Mesendoderm (in vitro differentiated cells): ENCODE results near the gene ZNF236.
A peak's percentile ranks its signal among the peaks of the same experiment; 100 is the strongest.

Source experiments
- DNase-seq: peaks from one replicate; pipeline ENCODE4 v3.0.0; 2013
- H2AK5ac ChIP-seq: 2 replicates; pipeline ENCODE4 v1.6.1; 2013; ENCODE audit warnings: low read length, inconsistent platforms
- H2BK120ac ChIP-seq: 2 replicates; pipeline ENCODE4 v1.6.1; 2013; ENCODE audit warnings: low read depth, mild to moderate bottlenecking, low read length, moderate library complexity, mixed read lengths
- H2BK15ac ChIP-seq: replicated peaks from 2 replicates; pipeline ENCODE4 v1.6.1; 2013; ENCODE audit warnings: low read depth, mild to moderate bottlenecking, moderate library complexity
- H2BK5ac ChIP-seq: 2 replicates; pipeline ENCODE4 v1.6.1; 2013; ENCODE audit warnings: low read length, inconsistent platforms
- H3K18ac ChIP-seq: 2 replicates; pipeline ENCODE4 v1.6.1; 2013; ENCODE audit warnings: mild to moderate bottlenecking, low read length, mixed read lengths
- H3K23ac ChIP-seq: one replicate; pipeline ENCODE4 v1.6.1; 2013; ENCODE audit warnings: low read length
- H3K27ac ChIP-seq: 2 replicates; pipeline ENCODE4 v1.5.1; 2013; ENCODE audit warnings: low read depth, mild to moderate bottlenecking, inconsistent platforms, low read length, moderate library complexity
- H3K27me3 ChIP-seq: 2 replicates; pipeline ENCODE4 v1.6.1; 2013; ENCODE audit warnings: low read length, control low read depth, mild to moderate bottlenecking, inconsistent platforms; ENCODE audit not compliant: insufficient read depth, poor library complexity
- H3K36me3 ChIP-seq: 2 replicates; pipeline ENCODE4 v1.6.1; 2013; ENCODE audit warnings: low read length, inconsistent platforms; ENCODE audit not compliant: control insufficient read depth, insufficient read depth
- H3K4ac ChIP-seq: one replicate; pipeline ENCODE4 v1.6.1; 2013; ENCODE audit warnings: low read depth, mild to moderate bottlenecking, low read length, moderate library complexity
- H3K4me1 ChIP-seq: 2 replicates; pipeline ENCODE4 v1.6.1; 2013; ENCODE audit warnings: low read depth, low read length, inconsistent platforms; ENCODE audit not compliant: control insufficient read depth
- H3K4me2 ChIP-seq: 2 replicates; pipeline ENCODE4 v1.6.1; 2013; ENCODE audit warnings: low read length
- H3K4me3 ChIP-seq: 2 replicates; pipeline ENCODE4 v1.5.1; 2013; ENCODE audit warnings: mild to moderate bottlenecking, low read length
- H3K56ac ChIP-seq: one replicate; pipeline ENCODE4 v1.6.1; 2013; ENCODE audit warnings: low read length
- H3K79me1 ChIP-seq: 2 replicates; pipeline ENCODE4 v1.6.1; 2013; ENCODE audit warnings: low read length, inconsistent platforms
- H3K79me2 ChIP-seq: 2 replicates; pipeline ENCODE4 v1.6.1; 2013; ENCODE audit warnings: mild to moderate bottlenecking, low read length; ENCODE audit not compliant: control insufficient read depth, insufficient read depth
- H3K9ac ChIP-seq: 2 replicates; pipeline ENCODE4 v1.6.1; 2013; ENCODE audit warnings: low read length, inconsistent platforms
- H4K5ac ChIP-seq: one replicate; pipeline ENCODE4 v1.6.1; 2013; ENCODE audit warnings: low read length
- H4K8ac ChIP-seq: one replicate; pipeline ENCODE4 v1.6.1; 2013; ENCODE audit warnings: low read depth, mild to moderate bottlenecking, control low read depth, low read length, moderate library complexity
- WGBS: extraction: QIAGEN DNeasy Blood & Tissue Kit; methylation state at CpG from one replicate; pipeline ENCODE4 v1.1.7; 2013; ENCODE audit warnings: low lambda C conversion rate, missing lambda C conversion rate; ENCODE audit not compliant: insufficient coverage; ENCODE audit errors: extremely low coverage; 5-methylcytosine and 5-hydroxymethylcytosine counted together

The ZNF236 gene

GRCh38 chr18:76839086-76839794 lies 16.9 kb downstream of the ZNF236 start:
- peaks cover 5% of the 10 kb centered on the region for H3K79me2 ChIP-seq
- H3K27me3 ChIP-seq = no peaks in the 10 kb centered on the region
- H2BK5ac ChIP-seq = no peak overlapping the region
- no peak overlapping the region for H3K18ac ChIP-seq
- H3K36me3 ChIP-seq = no peaks in the 10 kb centered on the region
- H3K27ac ChIP-seq = no peak overlapping the region
- H4K8ac ChIP-seq = no peak overlapping the region
- H3K79me1 ChIP-seq = peaks cover 4% of the 10 kb centered on the region
- H3K4ac ChIP-seq = no peak overlapping the region
- DNase-seq = no peak
- H2BK120ac ChIP-seq = no peak overlapping the region
- H3K4me2 ChIP-seq = no peak overlapping the region
- H3K9ac ChIP-seq = no peak overlapping the region
- no peak overlapping the region for H2BK15ac ChIP-seq
- no peak overlapping the region for H3K56ac ChIP-seq
- H4K5ac ChIP-seq = no peak overlapping the region
- no peak overlapping the region for H3K4me3 ChIP-seq
- peaks cover 1% of the 10 kb centered on the region for H3K4me1 ChIP-seq
- no CpG with 5 or more reads among the region's 4 CpGs for WGBS
- no peak overlapping the region for H3K23ac ChIP-seq
- H2AK5ac ChIP-seq = no peak overlapping the region

DNA sequence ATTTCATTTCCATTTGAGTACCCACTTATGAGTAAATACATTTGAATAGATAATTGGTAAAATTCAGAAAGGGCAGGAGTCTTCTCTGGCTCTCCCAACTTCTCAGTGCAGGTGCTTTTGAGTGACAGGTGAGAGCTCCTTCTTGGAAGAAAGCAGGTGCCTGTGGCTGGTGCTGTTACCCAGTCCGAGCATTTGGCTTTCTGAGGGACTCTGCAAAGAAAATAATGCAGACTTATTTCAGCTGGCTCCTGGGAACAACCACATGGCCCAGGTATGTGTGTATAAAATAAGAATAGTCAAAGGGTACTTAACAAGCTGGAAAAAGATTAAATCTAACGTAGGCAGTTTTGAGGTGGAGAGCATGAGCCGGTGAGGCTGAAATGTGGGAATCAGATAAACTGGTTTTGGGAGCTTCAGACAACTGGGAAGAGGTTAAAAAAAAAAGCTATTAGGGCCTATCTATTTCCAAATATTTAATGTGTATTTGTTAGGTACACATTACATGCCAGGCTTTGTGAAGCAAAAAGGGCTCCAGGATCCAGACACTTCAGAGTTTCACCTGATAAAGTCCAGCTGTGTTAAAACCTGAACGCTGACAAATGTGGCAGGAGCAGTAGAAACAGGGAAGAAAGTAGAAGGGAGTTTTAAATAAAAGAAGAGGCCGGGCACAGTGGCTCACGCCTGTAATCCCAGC lies 20.6 kb downstream of the ZNF236 start:
- Histone ChIP-seq H3K56ac (no peak overlapping the region), H3K27ac (no peak overlapping the region)
- no peak for DNase-seq

GRCh38 chr18:76844144-76844543 lies 21.8 kb downstream of the ZNF236 start:
- no peak overlapping the region for H3K9ac ChIP-seq
- no peak overlapping the region for H2BK15ac ChIP-seq
- peaks cover 6% of the 10 kb centered on the region for H3K79me1 ChIP-seq
- H3K4me3 ChIP-seq = no peak overlapping the region
- H3K4me1 ChIP-seq = no peaks in the 10 kb centered on the region
- H4K5ac ChIP-seq = no peak overlapping the region
- no peak overlapping the region for H3K4ac ChIP-seq
- H3K18ac ChIP-seq = no peak overlapping the region
- no peaks in the 10 kb centered on the region for H3K36me3 ChIP-seq
- DNase-seq = peak; percentile 40
- H2BK5ac ChIP-seq = no peak overlapping the region
- H2BK120ac ChIP-seq = no peak overlapping the region
- H2AK5ac ChIP-seq = no peak overlapping the region
- no peak overlapping the region for H3K4me2 ChIP-seq
- H3K27ac ChIP-seq = no peak overlapping the region
- H3K23ac ChIP-seq = no peak overlapping the region
- no CpG with 5 or more reads among the region's 4 CpGs for WGBS
- H3K56ac ChIP-seq = no peak overlapping the region
- no peak overlapping the region for H4K8ac ChIP-seq
- H3K79me2 ChIP-seq = peaks cover 5% of the 10 kb centered on the region
- H3K27me3 ChIP-seq = no peaks in the 10 kb centered on the region

More for the DNA sequence above, 20.6 kb downstream of the ZNF236 start:
- no peak overlapping the region for H3K18ac ChIP-seq
- H3K23ac ChIP-seq = no peak overlapping the region
- no peak overlapping the region for H3K4ac ChIP-seq
- H3K4me2 ChIP-seq = no peak overlapping the region
- H2BK120ac ChIP-seq = no peak overlapping the region
- no peaks in the 10 kb centered on the region for H3K36me3 ChIP-seq
- peaks cover 4% of the 10 kb centered on the region for H3K79me2 ChIP-seq
- H4K8ac ChIP-seq = no peak overlapping the region
- no peaks in the 10 kb centered on the region for H3K27me3 ChIP-seq
- H2BK15ac ChIP-seq = no peak overlapping the region
- WGBS = no CpG with 5 or more reads among the region's 6 CpGs
- no peak overlapping the region for H3K9ac ChIP-seq
- H3K4me1 ChIP-seq = peaks cover 1% of the 10 kb centered on the region
- no peak overlapping the region for H2AK5ac ChIP-seq
- H4K5ac ChIP-seq = no peak overlapping the region
- H3K4me3 ChIP-seq = no peak overlapping the region
- H2BK5ac ChIP-seq = no peak overlapping the region
- peaks cover 8% of the 10 kb centered on the region for H3K79me1 ChIP-seq

DNA sequence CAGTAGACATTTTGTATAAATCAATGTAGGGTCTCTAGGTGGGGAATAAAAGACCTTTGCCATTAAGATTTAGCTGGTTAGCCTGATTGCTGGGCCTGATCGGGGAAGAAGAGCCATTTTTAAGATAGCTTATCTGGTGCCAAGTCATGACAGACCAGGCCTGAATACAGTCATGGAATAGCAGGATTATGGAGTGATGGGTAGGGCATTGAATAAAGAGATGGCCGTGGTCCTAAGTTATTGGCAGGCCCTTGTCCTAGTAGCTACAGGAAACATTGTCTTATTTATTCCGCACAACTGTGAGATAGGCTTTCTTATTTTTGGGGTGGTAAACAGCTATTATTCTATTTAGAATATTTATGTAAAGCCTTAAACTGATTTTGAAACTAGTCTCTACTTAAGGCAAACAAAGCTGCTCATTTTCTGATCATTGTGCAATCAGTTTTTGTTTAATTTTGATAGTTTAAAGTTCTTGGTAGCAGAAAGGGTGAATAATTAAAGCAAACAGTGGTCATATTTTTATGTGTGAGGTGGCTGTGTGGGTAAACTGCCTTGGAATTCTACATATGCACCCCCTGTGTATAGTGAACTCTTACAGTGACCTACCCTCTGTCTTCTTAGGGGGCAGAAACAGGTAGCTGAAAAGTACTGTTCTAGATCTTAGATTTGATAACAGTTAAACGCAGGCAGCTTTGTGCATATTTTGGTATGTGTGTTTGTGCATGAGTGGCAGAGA lies 22.6 kb downstream of the ZNF236 start:
- H3K4me2 ChIP-seq = no peak overlapping the region
- H3K4me3 ChIP-seq = no peak overlapping the region
- no peak overlapping the region for H3K23ac ChIP-seq
- H3K18ac ChIP-seq = no peak overlapping the region
- H4K8ac ChIP-seq = no peak overlapping the region
- H2BK120ac ChIP-seq = no peak overlapping the region
- H3K27me3 ChIP-seq = no peaks in the 10 kb centered on the region
- H3K4me1 ChIP-seq = no peaks in the 10 kb centered on the region
- H3K56ac ChIP-seq = no peak overlapping the region
- no peak overlapping the region for H3K4ac ChIP-seq
- no peaks in the 10 kb centered on the region for H3K36me3 ChIP-seq
- no peak for DNase-seq
- H3K27ac ChIP-seq = no peak overlapping the region
- no CpG with 5 or more reads among the region's 4 CpGs for WGBS
- peaks cover 5% of the 10 kb centered on the region for H3K79me2 ChIP-seq
- H2BK15ac ChIP-seq = no peak overlapping the region
- no peak overlapping the region for H3K9ac ChIP-seq
- no peak overlapping the region for H2AK5ac ChIP-seq
- peaks cover 6% of the 10 kb centered on the region for H3K79me1 ChIP-seq
- H4K5ac ChIP-seq = no peak overlapping the region
- H2BK5ac ChIP-seq = no peak overlapping the region

DNA sequence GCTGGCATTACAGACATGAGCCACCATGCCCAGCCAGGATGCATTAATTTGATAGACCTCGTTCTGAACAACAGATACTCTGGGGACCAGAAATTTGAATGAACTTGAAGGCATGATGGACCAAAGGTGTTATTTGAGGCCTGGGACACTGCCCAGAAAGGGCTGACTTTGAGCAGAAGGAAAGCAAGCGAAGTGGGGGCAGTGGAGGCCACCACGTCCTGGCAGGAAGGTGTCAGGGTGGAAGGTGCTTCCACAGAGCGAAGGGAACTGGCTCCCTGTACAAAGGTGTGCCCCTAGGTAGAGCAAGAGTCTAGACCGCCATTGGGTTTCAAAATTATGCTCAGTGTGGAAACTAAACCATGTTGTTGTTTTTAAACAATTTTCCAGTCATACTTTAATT lies 23.9 kb downstream of the ZNF236 start:
- DNase-seq = no peak
- H4K5ac ChIP-seq = no peak overlapping the region
- no peak overlapping the region for H2BK120ac ChIP-seq
- no peak overlapping the region for H2BK15ac ChIP-seq
- H2BK5ac ChIP-seq = no peak overlapping the region
- H3K27me3 ChIP-seq = no peaks in the 10 kb centered on the region
- peaks cover 5% of the 10 kb centered on the region for H3K79me2 ChIP-seq
- no peak overlapping the region for H3K27ac ChIP-seq
- H3K36me3 ChIP-seq = no peaks in the 10 kb centered on the region
- H4K8ac ChIP-seq = no peak overlapping the region
- no peak overlapping the region for H3K4ac ChIP-seq
- no peak overlapping the region for H3K18ac ChIP-seq
- H2AK5ac ChIP-seq = no peak overlapping the region
- H3K79me1 ChIP-seq = peaks cover 6% of the 10 kb centered on the region
- H3K56ac ChIP-seq = no peak overlapping the region
- no peaks in the 10 kb centered on the region for H3K4me1 ChIP-seq
- WGBS = no CpG with 5 or more reads among the region's 5 CpGs
- no peak overlapping the region for H3K9ac ChIP-seq
- H3K4me3 ChIP-seq = no peak overlapping the region
- no peak overlapping the region for H3K4me2 ChIP-seq
- no peak overlapping the region for H3K23ac ChIP-seq
